GM10266 (cell line): ENCODE results near the gene THSD7B.

Source experiments
- DNase-seq: peaks from one replicate; pipeline ENCODE4 v3.0.0; 2012; ENCODE audit errors: extremely low spot score
- CTCF ChIP-seq: IDR thresholded peaks from 2 replicates; pipeline ENCODE4 v1.5.1; 2012; ENCODE audit warnings: mild to moderate bottlenecking, low read depth; ENCODE audit not compliant: control insufficient read depth, insufficient read depth; ENCODE audit errors: missing control alignments

Gene THSD7B

GRCh38 chr2:137179542-137179941 is 414.2 kb downstream of the THSD7B start:
- no peak for TF ChIP-seq CTCF
- no peak for DNase-seq

GRCh38 chr2:137180012-137180411 is 414.7 kb downstream of the THSD7B start:
- DNase-seq = no peak
- no peak for TF ChIP-seq CTCF

- no peak for DNase-seq
- no peak for TF ChIP-seq CTCF
These were observed 416.0 kb downstream of the THSD7B start for GRCh38 chr2:137181370-137181769.

- TF ChIP-seq CTCF = no peak
- no peak for DNase-seq
These were observed 416.7 kb downstream of the THSD7B start for GRCh38 chr2:137182071-137182470.

GRCh38 chr2:137183206-137183898 is 418.0 kb downstream of the THSD7B start:
- TF ChIP-seq CTCF = no peak
- no peak for DNase-seq

GRCh38 chr2:137185378-137186078 is 420.2 kb downstream of the THSD7B start:
- no peak for TF ChIP-seq CTCF
- no peak for DNase-seq

GRCh38 chr2:137187216-137187615 is 421.9 kb downstream of the THSD7B start:
- TF ChIP-seq CTCF = no peak
- DNase-seq = no peak
